SK-N-SH treated with all-trans-retinoic acid at 6 μM for 48 hours (cell line): ENCODE results near the gene MPV17.
"Not testable (repeated sequence)": the region's sequence is repeated elsewhere in the genome, so short reads cannot be mapped to it uniquely, and the experiment has no call there.

ENCODE experiments used
- ARNTL ChIP-seq: fragments of 450-650 bp; formaldehyde crosslinking; IDR thresholded peaks from 2 replicates; pipeline ENCODE4 v1.5.0; 2020; ENCODE audit warnings: low read depth, mild to moderate bottlenecking, moderate library complexity, borderline replicate concordance
- ESRRG ChIP-seq: fragments of 250-450 bp; sonication (Bioruptor Pico); IDR thresholded peaks from 2 replicates; pipeline ENCODE4 v1.6.1; 2021; ENCODE audit warnings: mild to moderate bottlenecking
- GLIS3 ChIP-seq: fragments of 250-450 bp; sonication (Bioruptor Pico); IDR thresholded peaks from 2 replicates; pipeline ENCODE4 v1.5.0; 2020; ENCODE audit warnings: mild to moderate bottlenecking, moderate library complexity
- ISL1 ChIP-seq: fragments of 250-450 bp; sonication (Bioruptor Pico); IDR thresholded peaks from 2 replicates; pipeline ENCODE4 v2.1.2; 2022; ENCODE audit warnings: mild to moderate bottlenecking, moderate library complexity
- SNAI2 ChIP-seq: fragments of 250-450 bp; sonication (Bioruptor Pico); IDR thresholded peaks from 2 replicates; pipeline ENCODE4 v1.5.0; 2020; ENCODE audit warnings: mild to moderate bottlenecking, moderate library complexity
- TCF4 ChIP-seq: fragments of 250-450 bp; sonication (Bioruptor Pico); IDR thresholded peaks from 2 replicates; pipeline ENCODE4 v1.8.0; 2021; ENCODE audit warnings: mild to moderate bottlenecking, moderate library complexity, borderline replicate concordance
- ZFP3 ChIP-seq: fragments of 250-450 bp; sonication (Bioruptor Pico); IDR thresholded peaks from 2 replicates; pipeline ENCODE4 v1.5.0; 2020; ENCODE audit warnings: mild to moderate bottlenecking, moderate library complexity
- ZNF565 ChIP-seq: fragments of 450-650 bp; formaldehyde crosslinking; conservative IDR thresholded peaks from 2 replicates; pipeline ENCODE4 v1.5.0; 2020; ENCODE audit warnings: low read depth, mild to moderate bottlenecking, moderate library complexity
- ZNF70 ChIP-seq: fragments of 450-650 bp; formaldehyde crosslinking; IDR thresholded peaks from 2 replicates; pipeline ENCODE4 v1.5.0; 2020; ENCODE audit warnings: mild to moderate bottlenecking, moderate library complexity
- TF ChIP-seq, protein P1 (sequence below): fragments of 250-450 bp; sonication (Bioruptor Pico); IDR thresholded peaks from 2 replicates; pipeline ENCODE4 v1.5.1; 2020; ENCODE audit warnings: low read depth, mild to moderate bottlenecking, moderate library complexity

DNA sequence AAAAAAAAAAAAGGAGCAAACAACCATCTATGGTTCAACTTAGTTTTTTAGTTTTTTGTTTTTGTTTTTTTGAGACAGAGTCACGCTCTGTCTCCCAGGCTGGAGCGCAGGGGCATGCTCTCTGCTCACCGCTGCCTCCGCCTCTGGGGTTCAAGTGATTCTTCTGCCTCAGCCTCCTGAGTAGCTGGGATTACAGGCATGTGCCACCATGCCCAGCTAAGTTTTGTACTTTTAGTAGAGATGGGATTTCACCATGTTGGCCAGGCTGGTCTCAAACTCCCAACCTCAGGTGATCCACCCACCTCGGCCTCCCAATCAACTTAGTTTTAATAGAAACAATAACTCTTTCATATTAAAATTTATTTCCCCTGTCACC lies 30.5 kb upstream of the MPV17 start:
- TF ChIP-seq GLIS3 (CRISPR knock-in tag); ISL1 (CRISPR knock-in tag); ESRRG (CRISPR knock-in tag); ZNF565 (CRISPR knock-in tag); ARNTL (CRISPR knock-in tag); ZNF70; TCF4; ZFP3 (CRISPR knock-in tag); SNAI2 (CRISPR knock-in tag): not testable (repeated sequence)
- TF ChIP-seq, protein P1, sequence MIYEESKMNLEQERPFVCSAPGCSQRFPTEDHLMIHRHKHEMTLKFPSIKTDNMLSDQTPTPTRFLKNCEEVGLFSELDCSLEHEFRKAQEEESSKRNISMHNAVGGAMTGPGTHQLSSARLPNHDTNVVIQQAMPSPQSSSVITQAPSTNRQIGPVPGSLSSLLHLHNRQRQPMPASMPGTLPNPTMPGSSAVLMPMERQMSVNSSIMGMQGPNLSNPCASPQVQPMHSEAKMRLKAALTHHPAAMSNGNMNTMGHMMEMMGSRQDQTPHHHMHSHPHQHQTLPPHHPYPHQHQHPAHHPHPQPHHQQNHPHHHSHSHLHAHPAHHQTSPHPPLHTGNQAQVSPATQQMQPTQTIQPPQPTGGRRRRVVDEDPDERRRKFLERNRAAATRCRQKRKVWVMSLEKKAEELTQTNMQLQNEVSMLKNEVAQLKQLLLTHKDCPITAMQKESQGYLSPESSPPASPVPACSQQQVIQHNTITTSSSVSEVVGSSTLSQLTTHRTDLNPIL (CRISPR knock-in tag): not testable (repeated sequence)
